H1 (cell line): Measurements from ENCODE around the gene SNX17. TPM values are rescaled to one million over a fixed set of nuclear protein-coding genes. Genes with fewer than 3 reads are reported as not detected.

Experiments used
- CBX8 ChIP-seq: fragments of 300-800, 300-1000 bp; sonication (generic); IDR thresholded peaks from 2 replicates; pipeline ENCODE4 v1.7.1; 2016; ENCODE audit warnings: low read depth, low read length, borderline replicate concordance
- EZH2 ChIP-seq: fragments of 200-600 bp; sonication (generic); IDR thresholded peaks from 2 replicates; pipeline ENCODE4 v1.7.1; 2012; ENCODE audit warnings: low read depth, mild to moderate bottlenecking, moderate library complexity, low read length, inconsistent platforms; ENCODE audit not compliant: severe bottlenecking
- GABPA ChIP-seq: IDR thresholded peaks from 2 replicates; pipeline ENCODE4 v1.6.1; 2011; ENCODE audit warnings: mild to moderate bottlenecking, low read length, moderate library complexity, borderline replicate concordance; ENCODE audit not compliant: insufficient read depth
- JUN ChIP-seq: IDR thresholded peaks from 2 replicates; pipeline ENCODE4 v1.6.1; 2011; ENCODE audit warnings: low read depth, mild to moderate bottlenecking, improper control_type of control experiment, low read length
- KDM4A ChIP-seq: IDR thresholded peaks from one replicate; pipeline ENCODE4 v1.7.1; 2012; ENCODE audit warnings: low read depth, mild to moderate bottlenecking, moderate library complexity, low read length, inconsistent platforms; ENCODE audit not compliant: severe bottlenecking
- NRF1 ChIP-seq: IDR thresholded peaks from 2 replicates; pipeline ENCODE4 v1.6.1; 2011; ENCODE audit warnings: mild to moderate bottlenecking, low read depth, low read length, improper control_type of control experiment
- TCF12 ChIP-seq: IDR thresholded peaks from 2 replicates; pipeline ENCODE4 v1.6.1; 2011; ENCODE audit warnings: low read depth, mild to moderate bottlenecking, low read length
- polyA plus RNA-seq, 7 experiments: library from polyadenylated mRNA; depleted of rRNA in 3 of 7; stranded (reverse) in 5 of 7; unstranded in 2 of 7; fragments of >200 nt in 5 of 7; fragments of 200-250 nt in 2 of 7; gene quantifications; 1 replicate in 5 of 7; 2 replicates in 1 of 7; 4 replicates in 1 of 7; pipeline versions ENCODE4 v1.2.1 to v1.2.3, GENCODE V29; 2011 to 2013; ENCODE audit warnings: missing spikeins in 2 of 7, mixed read lengths in 2 of 7
- total RNA-seq: library from RNA; stranded (reverse); fragmentation: NEBNext Ultra II Directional; extraction: Animal tissue kit (Norgen Biotek cat#: 25700); gene quantifications from 2 replicates; pipeline ENCODE4 v1.2.1, GENCODE V29; 2021
- TF ChIP-seq, protein P1 (sequence below): fragments of 300-600 bp; sonication (generic); IDR thresholded peaks from 2 replicates; pipeline ENCODE4 v1.7.1; 2012; ENCODE audit warnings: low read length, moderate library complexity, mild to moderate bottlenecking, inconsistent platforms; ENCODE audit not compliant: insufficient replicate concordance
- TF ChIP-seq, protein P2 (sequence below): IDR thresholded peaks from 2 replicates; pipeline ENCODE4 v1.6.1; 2011; ENCODE audit warnings: low read depth, mild to moderate bottlenecking, low read length; ENCODE audit not compliant: insufficient read depth

SNX17 gene
- total and polyA plus RNA-seq, 2 of the 8 experiments (the other 6 are each of a cell fraction or from before 2014, with no cell fraction given): 54.9 to 66.2 TPM

DNA sequence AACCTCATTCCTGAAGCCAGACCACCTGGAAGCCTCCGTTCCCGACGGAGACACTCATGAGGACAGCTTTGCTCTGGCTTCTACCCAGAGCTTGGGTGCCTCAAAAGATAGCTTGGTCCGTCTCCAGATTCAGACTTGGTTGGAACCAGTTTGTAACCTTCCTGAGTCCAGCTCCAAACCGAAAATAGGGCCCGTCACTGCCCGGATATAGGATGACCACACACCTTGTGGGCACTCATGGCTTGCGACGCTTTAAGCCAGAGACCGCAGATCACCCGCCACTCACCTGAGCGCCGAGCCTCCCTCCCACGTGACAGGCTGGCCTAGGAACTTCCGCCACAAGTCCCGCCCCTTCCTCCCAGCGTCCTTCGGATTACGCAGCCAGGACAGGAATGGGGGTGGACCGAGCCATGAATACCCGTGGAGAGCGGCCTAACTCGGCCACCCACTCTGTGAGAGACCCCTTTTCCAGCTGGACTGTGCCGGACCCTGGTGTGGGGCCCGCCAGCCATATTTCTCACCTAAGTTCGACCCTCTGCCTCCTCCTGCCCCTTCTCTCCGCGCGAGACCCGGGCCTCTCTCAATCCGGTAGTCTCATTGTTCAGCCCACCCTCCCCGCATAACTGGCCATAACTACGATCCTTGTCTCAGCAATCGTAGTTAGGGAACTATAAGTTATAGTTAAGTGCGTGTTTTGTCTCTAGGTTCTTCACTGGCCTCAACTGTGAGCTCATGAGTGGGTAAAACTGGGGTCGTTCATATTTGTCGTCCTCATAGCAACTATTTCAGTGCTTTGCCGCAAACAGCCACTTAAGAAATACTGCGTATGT, 47.4 kb upstream of the SNX17 start, which contains the start of gene MPV17 (continued):
- TF ChIP-seq, protein P1, sequence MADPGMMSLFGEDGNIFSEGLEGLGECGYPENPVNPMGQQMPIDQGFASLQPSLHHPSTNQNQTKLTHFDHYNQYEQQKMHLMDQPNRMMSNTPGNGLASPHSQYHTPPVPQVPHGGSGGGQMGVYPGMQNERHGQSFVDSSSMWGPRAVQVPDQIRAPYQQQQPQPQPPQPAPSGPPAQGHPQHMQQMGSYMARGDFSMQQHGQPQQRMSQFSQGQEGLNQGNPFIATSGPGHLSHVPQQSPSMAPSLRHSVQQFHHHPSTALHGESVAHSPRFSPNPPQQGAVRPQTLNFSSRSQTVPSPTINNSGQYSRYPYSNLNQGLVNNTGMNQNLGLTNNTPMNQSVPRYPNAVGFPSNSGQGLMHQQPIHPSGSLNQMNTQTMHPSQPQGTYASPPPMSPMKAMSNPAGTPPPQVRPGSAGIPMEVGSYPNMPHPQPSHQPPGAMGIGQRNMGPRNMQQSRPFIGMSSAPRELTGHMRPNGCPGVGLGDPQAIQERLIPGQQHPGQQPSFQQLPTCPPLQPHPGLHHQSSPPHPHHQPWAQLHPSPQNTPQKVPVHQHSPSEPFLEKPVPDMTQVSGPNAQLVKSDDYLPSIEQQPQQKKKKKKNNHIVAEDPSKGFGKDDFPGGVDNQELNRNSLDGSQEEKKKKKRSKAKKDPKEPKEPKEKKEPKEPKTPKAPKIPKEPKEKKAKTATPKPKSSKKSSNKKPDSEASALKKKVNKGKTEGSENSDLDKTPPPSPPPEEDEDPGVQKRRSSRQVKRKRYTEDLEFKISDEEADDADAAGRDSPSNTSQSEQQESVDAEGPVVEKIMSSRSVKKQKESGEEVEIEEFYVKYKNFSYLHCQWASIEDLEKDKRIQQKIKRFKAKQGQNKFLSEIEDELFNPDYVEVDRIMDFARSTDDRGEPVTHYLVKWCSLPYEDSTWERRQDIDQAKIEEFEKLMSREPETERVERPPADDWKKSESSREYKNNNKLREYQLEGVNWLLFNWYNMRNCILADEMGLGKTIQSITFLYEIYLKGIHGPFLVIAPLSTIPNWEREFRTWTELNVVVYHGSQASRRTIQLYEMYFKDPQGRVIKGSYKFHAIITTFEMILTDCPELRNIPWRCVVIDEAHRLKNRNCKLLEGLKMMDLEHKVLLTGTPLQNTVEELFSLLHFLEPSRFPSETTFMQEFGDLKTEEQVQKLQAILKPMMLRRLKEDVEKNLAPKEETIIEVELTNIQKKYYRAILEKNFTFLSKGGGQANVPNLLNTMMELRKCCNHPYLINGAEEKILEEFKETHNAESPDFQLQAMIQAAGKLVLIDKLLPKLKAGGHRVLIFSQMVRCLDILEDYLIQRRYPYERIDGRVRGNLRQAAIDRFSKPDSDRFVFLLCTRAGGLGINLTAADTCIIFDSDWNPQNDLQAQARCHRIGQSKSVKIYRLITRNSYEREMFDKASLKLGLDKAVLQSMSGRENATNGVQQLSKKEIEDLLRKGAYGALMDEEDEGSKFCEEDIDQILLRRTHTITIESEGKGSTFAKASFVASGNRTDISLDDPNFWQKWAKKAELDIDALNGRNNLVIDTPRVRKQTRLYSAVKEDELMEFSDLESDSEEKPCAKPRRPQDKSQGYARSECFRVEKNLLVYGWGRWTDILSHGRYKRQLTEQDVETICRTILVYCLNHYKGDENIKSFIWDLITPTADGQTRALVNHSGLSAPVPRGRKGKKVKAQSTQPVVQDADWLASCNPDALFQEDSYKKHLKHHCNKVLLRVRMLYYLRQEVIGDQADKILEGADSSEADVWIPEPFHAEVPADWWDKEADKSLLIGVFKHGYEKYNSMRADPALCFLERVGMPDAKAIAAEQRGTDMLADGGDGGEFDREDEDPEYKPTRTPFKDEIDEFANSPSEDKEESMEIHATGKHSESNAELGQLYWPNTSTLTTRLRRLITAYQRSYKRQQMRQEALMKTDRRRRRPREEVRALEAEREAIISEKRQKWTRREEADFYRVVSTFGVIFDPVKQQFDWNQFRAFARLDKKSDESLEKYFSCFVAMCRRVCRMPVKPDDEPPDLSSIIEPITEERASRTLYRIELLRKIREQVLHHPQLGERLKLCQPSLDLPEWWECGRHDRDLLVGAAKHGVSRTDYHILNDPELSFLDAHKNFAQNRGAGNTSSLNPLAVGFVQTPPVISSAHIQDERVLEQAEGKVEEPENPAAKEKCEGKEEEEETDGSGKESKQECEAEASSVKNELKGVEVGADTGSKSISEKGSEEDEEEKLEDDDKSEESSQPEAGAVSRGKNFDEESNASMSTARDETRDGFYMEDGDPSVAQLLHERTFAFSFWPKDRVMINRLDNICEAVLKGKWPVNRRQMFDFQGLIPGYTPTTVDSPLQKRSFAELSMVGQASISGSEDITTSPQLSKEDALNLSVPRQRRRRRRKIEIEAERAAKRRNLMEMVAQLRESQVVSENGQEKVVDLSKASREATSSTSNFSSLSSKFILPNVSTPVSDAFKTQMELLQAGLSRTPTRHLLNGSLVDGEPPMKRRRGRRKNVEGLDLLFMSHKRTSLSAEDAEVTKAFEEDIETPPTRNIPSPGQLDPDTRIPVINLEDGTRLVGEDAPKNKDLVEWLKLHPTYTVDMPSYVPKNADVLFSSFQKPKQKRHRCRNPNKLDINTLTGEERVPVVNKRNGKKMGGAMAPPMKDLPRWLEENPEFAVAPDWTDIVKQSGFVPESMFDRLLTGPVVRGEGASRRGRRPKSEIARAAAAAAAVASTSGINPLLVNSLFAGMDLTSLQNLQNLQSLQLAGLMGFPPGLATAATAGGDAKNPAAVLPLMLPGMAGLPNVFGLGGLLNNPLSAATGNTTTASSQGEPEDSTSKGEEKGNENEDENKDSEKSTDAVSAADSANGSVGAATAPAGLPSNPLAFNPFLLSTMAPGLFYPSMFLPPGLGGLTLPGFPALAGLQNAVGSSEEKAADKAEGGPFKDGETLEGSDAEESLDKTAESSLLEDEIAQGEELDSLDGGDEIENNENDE: no peak
- TF ChIP-seq CBX8 (no peak), NRF1 (no peak), TCF12 (no peak), KDM4A (peak; percentile 53), EZH2 (no peak), GABPA (peak; percentile 82; the same call in 1 of the 2 replicates), JUN (no peak)
- TF ChIP-seq, protein P2, sequence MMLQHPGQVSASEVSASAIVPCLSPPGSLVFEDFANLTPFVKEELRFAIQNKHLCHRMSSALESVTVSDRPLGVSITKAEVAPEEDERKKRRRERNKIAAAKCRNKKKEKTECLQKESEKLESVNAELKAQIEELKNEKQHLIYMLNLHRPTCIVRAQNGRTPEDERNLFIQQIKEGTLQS: no peak
